GM12892 (cell line): Measurements from ENCODE around the gene SAPCD1.

Experiments
- POLR2A ChIP-seq: IDR thresholded peaks from 2 replicates; pipeline ENCODE4 v1.6.1; 2011; ENCODE audit warnings: low read depth, low read length, control low read depth
- POLR2AphosphoS5 ChIP-seq: IDR thresholded peaks from 2 replicates; pipeline ENCODE4 v1.6.1; 2011; ENCODE audit warnings: low read depth, low read length, control low read depth

- TF ChIP-seq POLR2AphosphoS5 (no peak), POLR2A (no peak)
Measured at GRCh38 chr6:31775184-31775583, 12.7 kb downstream of the SAPCD1 start.
